Tibial nerve (tissue), 3 donors: Measurements from ENCODE around the gene RARB.

Experiments used
- POLR2A ChIP-seq, 2 donors: fragments of 450-650 bp; IDR thresholded peaks; one replicate each; pipeline ENCODE4 v1.6.1; 2017; ENCODE audit warnings: antibody characterized with exemption in 2 of 2, mild to moderate bottlenecking in 2 of 2, moderate library complexity in 2 of 2
- TF ChIP-seq, protein P1 (sequence below), 5 experiments: fragments of 200-600 bp in 3 of 5; fragments of 450-650 bp in 2 of 5; sonication (generic) in 3 of 5; IDR thresholded peaks; one replicate each; pipeline ENCODE4 v1.5.1; 2016 to 2019; ENCODE audit warnings: antibody characterized with exemption in 5 of 5, mild to moderate bottlenecking in 3 of 5, moderate library complexity in 2 of 5

GRCh38 chr3:25581823-25582222 is 153.8 kb downstream of the RARB start:
- no peak for TF ChIP-seq POLR2A (IDR thresholded peaks at IDR 0.05)
- TF ChIP-seq, protein P1, sequence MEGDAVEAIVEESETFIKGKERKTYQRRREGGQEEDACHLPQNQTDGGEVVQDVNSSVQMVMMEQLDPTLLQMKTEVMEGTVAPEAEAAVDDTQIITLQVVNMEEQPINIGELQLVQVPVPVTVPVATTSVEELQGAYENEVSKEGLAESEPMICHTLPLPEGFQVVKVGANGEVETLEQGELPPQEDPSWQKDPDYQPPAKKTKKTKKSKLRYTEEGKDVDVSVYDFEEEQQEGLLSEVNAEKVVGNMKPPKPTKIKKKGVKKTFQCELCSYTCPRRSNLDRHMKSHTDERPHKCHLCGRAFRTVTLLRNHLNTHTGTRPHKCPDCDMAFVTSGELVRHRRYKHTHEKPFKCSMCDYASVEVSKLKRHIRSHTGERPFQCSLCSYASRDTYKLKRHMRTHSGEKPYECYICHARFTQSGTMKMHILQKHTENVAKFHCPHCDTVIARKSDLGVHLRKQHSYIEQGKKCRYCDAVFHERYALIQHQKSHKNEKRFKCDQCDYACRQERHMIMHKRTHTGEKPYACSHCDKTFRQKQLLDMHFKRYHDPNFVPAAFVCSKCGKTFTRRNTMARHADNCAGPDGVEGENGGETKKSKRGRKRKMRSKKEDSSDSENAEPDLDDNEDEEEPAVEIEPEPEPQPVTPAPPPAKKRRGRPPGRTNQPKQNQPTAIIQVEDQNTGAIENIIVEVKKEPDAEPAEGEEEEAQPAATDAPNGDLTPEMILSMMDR (IDR thresholded peaks at IDR 0.05), result no peak
